PC-3 (cell line): ENCODE data around the gene DGLUCY. TPM values are rescaled to one million over a fixed set of nuclear protein-coding genes. Genes with fewer than 3 reads are reported as not detected.

Experiments used
- ATAC-seq: fragments of 200-7000 bp; cut with Tn5 transposase; 2 replicates; pipeline ENCODE4 v1.9.1; 2020; ENCODE audit warnings: mild to moderate bottlenecking, moderate library complexity
- BruUV-seq: library from RNA; stranded (reverse); fragments of 400-500 nt; replicated peaks from 2 replicates; lab custom pipeline; 2021; lab: Mats Ljungman, UMichigan
- CTCF ChIA-PET: fragments of 300-600 bp; sonication (Branson Sonifier 250); formaldehyde crosslinking; loops from one replicate; lab custom pipeline; 2022; ENCODE audit warnings: antibody characterized with exemption; lab: Charles Lee
- POLR2A ChIA-PET: fragments of 300-600 bp; sonication (Branson Sonifier 250); formaldehyde crosslinking; loops from one replicate; lab custom pipeline; 2022; ENCODE audit warnings: antibody characterized with exemption; ENCODE audit not compliant: unreplicated experiment; lab: Charles Lee
- DNase-seq: peaks from one replicate; pipeline ENCODE4 v3.0.0-alpha.2; 2015
- H2AFZ ChIP-seq: fragments of 300-600 bp; sonication (generic); 2 replicates; pipeline ENCODE4 v1.6.0; 2016; ENCODE audit warnings: antibody characterized with exemption, low read length
- H3F3A ChIP-seq: fragments of 300-600 bp; sonication (generic); one replicate; pipeline ENCODE4 v1.6.0; 2017; ENCODE audit warnings: antibody characterized with exemption, low read length, control low read depth, mild to moderate bottlenecking; ENCODE audit not compliant: unreplicated experiment
- H3K27ac ChIP-seq: fragments of 300-600 bp; sonication (generic); 2 replicates; pipeline ENCODE4 v1.5.1; 2016; ENCODE audit warnings: mild to moderate bottlenecking, low read length
- H3K27me3 ChIP-seq: fragments of 300-600 bp; sonication (generic); 2 replicates; pipeline ENCODE4 v1.6.1; 2016; ENCODE audit warnings: low read length, mixed read lengths
- H3K36me3 ChIP-seq: fragments of 300-600 bp; sonication (generic); 2 replicates; pipeline ENCODE4 v1.6.1; 2016; ENCODE audit warnings: low read depth, mixed run types, low read length, mixed read lengths
- H3K4me1 ChIP-seq: fragments of 300-600 bp; sonication (generic); 2 replicates; pipeline ENCODE4 v1.5.1; 2016; ENCODE audit warnings: low read length; ENCODE audit not compliant: insufficient read depth
- H3K4me2 ChIP-seq: fragments of 300-600 bp; sonication (generic); 2 replicates; pipeline ENCODE4 v1.6.0; 2016; ENCODE audit warnings: low read length
- H3K4me3 ChIP-seq: fragments of 300-600 bp; sonication (generic); 2 replicates; pipeline ENCODE4 v1.5.1; 2016; ENCODE audit warnings: mild to moderate bottlenecking, low read length, mixed read lengths
- H3K79me2 ChIP-seq: fragments of 300-600 bp; sonication (generic); 2 replicates; pipeline ENCODE4 v1.6.1; 2017; ENCODE audit warnings: low read length, mixed read lengths
- H3K9ac ChIP-seq: fragments of 300-600 bp; sonication (generic); 2 replicates; pipeline ENCODE4 v1.6.0; 2016; ENCODE audit warnings: mild to moderate bottlenecking, low read length
- H3K9me2 ChIP-seq: fragments of 300-600 bp; sonication (generic); replicated peaks from 2 replicates; pipeline ENCODE4 v1.6.1; 2016; ENCODE audit warnings: mixed run types, low read length, mixed read lengths
- H3K9me3 ChIP-seq: fragments of 300-600 bp; sonication (generic); 2 replicates; pipeline ENCODE4 v1.6.1; 2016; ENCODE audit warnings: low read length, mixed read lengths
- H4K20me1 ChIP-seq: fragments of 300-600 bp; sonication (generic); 2 replicates; pipeline ENCODE4 v1.6.1; 2016; ENCODE audit warnings: low read length, mixed read lengths
- CTCF ChIP-seq: fragments of 300-600 bp; sonication (generic); conservative IDR thresholded peaks from 2 replicates; pipeline ENCODE4 v1.5.1; 2017; ENCODE audit warnings: antibody characterized with exemption, low read depth, mild to moderate bottlenecking, low read length
- EZH2 ChIP-seq: fragments of 300-600 bp; sonication (generic); IDR thresholded peaks from one replicate; pipeline ENCODE4 v1.6.1; 2017; ENCODE audit warnings: antibody characterized with exemption, mild to moderate bottlenecking, low read length; ENCODE audit not compliant: unreplicated experiment
- EZH2phosphoT487 ChIP-seq: fragments of 300-600 bp; sonication (generic); IDR thresholded peaks from 2 replicates; pipeline ENCODE4 v1.6.1; 2018; ENCODE audit warnings: mild to moderate bottlenecking, antibody characterized with exemption, low read length, borderline replicate concordance
- intact Hi-C: fragments of 100-400 bp; cut with micrococcal nuclease; formaldehyde crosslinking; loops from 2 replicates; pipeline ENCODE4 v1.9.0; 2023
- total RNA-seq: library from RNA; depleted of rRNA; stranded (reverse); fragments of >200 nt; gene quantifications from 2 replicates; pipeline ENCODE4 v1.2.3, GENCODE V29; 2014

The DGLUCY gene
- total RNA-seq, 1 experiment from 2014 or later = 0.84 TPM

- intact Hi-C loops = no loop called here
- POLR2A ChIA-PET = no interaction called here
- Histone ChIP-seq H3K27me3 (no peaks in the 10 kb centered on the region), H3K9ac (no peak overlapping the region), H3K4me2 (no peak overlapping the region), H3K9me2 (no peaks in the 10 kb centered on the region), H3K36me3 (no peaks in the 10 kb centered on the region), H3K4me3 (no peak overlapping the region), H3K9me3 (no peaks in the 10 kb centered on the region), H4K20me1 (no peaks in the 10 kb centered on the region), H3K27ac (no peak overlapping the region), H3K4me1 (peaks cover 10% of the 10 kb centered on the region), H3K79me2 (no peaks in the 10 kb centered on the region), H2AFZ (no peak overlapping the region), H3F3A (no peaks in the 10 kb centered on the region)
- DNase-seq = no peak
- ATAC-seq = no peak
- CTCF ChIA-PET = interaction anchor here (1.1 kb wide), 1 partner anchor 15 kb away, joined by 5 read pairs; no protein-coding TSS in a partner anchor
- TF ChIP-seq CTCF (no peak), EZH2 (no peak), EZH2phosphoT487 (no peak)
- BruUV-seq = no TSS peak
Observed at GRCh38 chr14:91158091-91158790, 44.4 kb downstream of the DGLUCY start.

- Histone ChIP-seq H3K4me2 (no peak overlapping the region), H3K79me2 (no peaks in the 10 kb centered on the region), H3K4me3 (no peak overlapping the region), H3K36me3 (no peaks in the 10 kb centered on the region), H3K9me2 (no peaks in the 10 kb centered on the region), H3K27ac (no peak overlapping the region), H3K4me1 (peaks cover 10% of the 10 kb centered on the region), H3K9me3 (no peaks in the 10 kb centered on the region), H3K9ac (no peak overlapping the region), H3F3A (no peaks in the 10 kb centered on the region), H3K27me3 (no peaks in the 10 kb centered on the region), H4K20me1 (no peaks in the 10 kb centered on the region), H2AFZ (no peak overlapping the region)
- no TSS peak for BruUV-seq
- no peak for TF ChIP-seq CTCF
- no peak for TF ChIP-seq EZH2phosphoT487
- no peak for TF ChIP-seq EZH2
- ChIA-PET CTCF (no interaction called here), POLR2A (no interaction called here)
- ATAC-seq = no peak
- no peak for DNase-seq
- intact Hi-C loops = no loop called here
Observed at GRCh38 chr14:91159182-91159581, 45.3 kb downstream of the DGLUCY start.

- POLR2A ChIA-PET = no interaction called here
- H4K20me1 ChIP-seq = no peaks in the 10 kb centered on the region
Observed at GRCh38 chr14:91159906-91160305, 46.0 kb downstream of the DGLUCY start.

More at GRCh38 chr14:91159906-91160305, 46.0 kb downstream of the DGLUCY start:
- Histone ChIP-seq H3K4me2 (no peak overlapping the region), H3K4me3 (no peak overlapping the region), H3K9me3 (no peaks in the 10 kb centered on the region), H2AFZ (no peak overlapping the region), H3K79me2 (no peaks in the 10 kb centered on the region), H3K9me2 (no peaks in the 10 kb centered on the region), H3K4me1 (peaks cover 12% of the 10 kb centered on the region), H3K9ac (no peak overlapping the region), H3K27ac (no peak overlapping the region), H3K27me3 (no peaks in the 10 kb centered on the region), H3K36me3 (no peaks in the 10 kb centered on the region), H3F3A (no peaks in the 10 kb centered on the region)
- DNase-seq (no peak), ATAC-seq (no peak)
- no TSS peak for BruUV-seq
- CTCF ChIA-PET = interaction anchor here (0.6 kb wide), 1 partner anchor 57 kb away, joined by 5 read pairs; no protein-coding TSS in a partner anchor
- no peak for TF ChIP-seq EZH2phosphoT487
- no peak for TF ChIP-seq EZH2
- no peak for TF ChIP-seq CTCF
- intact Hi-C loops = no loop called here
